Activated CD8-positive, alpha-beta memory T cell treated with anti-CD3 and anti-CD28 coated beads, Interleukin-2, amount 50 U/mL, for 4 hours (primary cell): ENCODE measurements around the gene SERPINB2.
"Not testable (repeated sequence)": the region's sequence is repeated elsewhere in the genome, so short reads cannot be mapped to it uniquely, and the experiment has no call there.

ENCODE experiments used
- DNase-seq: peaks from one replicate; pipeline ENCODE4 v3.0.0-alpha.2; 2020

The SERPINB2 gene

DNA sequence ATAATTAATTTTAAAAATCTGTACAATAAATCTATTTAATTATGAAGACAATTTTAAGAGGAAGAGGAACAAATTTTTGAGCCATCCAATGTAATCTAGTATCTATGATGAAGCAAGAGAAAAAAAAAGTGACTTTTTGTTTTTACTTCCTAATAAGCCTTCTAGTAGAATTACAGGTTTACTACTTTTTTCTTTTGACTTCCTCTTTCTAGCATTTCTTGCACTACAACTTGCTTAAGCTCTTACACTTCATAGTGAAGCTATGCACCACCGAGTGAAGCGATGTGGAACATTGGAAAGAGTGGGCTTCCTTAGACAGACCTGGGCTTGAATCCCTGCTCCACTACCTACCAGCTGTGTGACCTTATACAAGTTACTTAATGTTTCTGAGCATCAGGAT is 2.1 kb downstream of the SERPINB2 start:
- DNase-seq = no peak

- DNase-seq = no peak
Observed at GRCh38 chr18:63890237-63890949, 2.9 kb downstream of the SERPINB2 start.

GRCh38 chr18:63890950-63891304 is 3.4 kb downstream of the SERPINB2 start:
- no peak for DNase-seq

DNA sequence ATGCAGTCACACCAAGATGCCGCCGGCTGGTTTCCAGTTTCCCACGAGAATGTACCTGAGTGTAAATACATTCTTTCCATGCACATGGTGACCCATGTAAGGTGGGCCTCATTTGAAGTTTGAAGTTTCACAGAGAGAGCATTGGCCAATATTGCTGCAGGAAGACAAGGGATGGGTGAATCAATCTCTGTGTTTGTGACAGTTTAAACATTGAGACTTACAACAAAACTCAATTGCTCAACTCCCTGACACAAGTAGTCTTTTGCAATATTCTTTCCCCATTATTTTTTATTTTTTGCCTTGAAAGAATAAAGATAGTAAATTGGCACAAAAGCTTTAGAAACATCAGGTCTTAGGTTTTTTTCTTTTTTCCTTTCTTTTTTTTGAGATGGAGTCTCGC is 5.1 kb downstream of the SERPINB2 start:
- DNase-seq = no peak

GRCh38 chr18:63894106-63894772 is 6.7 kb downstream of the SERPINB2 start:
- no peak for DNase-seq

GRCh38 chr18:63895190-63895589 is 7.7 kb downstream of the SERPINB2 start:
- no peak for DNase-seq

DNA sequence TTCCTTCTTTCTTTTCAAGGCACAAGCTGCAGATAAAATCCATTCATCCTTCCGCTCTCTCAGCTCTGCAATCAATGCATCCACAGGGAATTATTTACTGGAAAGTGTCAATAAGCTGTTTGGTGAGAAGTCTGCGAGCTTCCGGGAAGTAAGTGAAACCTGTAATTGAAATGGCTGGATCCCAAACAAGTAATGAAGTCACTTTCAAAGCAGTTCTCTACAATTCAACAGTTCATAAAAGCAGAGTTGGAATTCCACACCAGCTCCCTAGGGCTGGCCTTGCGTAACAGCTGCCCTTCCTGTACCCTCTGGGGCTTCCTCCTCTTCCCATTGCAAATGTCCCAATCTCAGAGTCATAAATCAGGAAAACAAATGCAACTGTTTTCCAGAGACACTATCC is 9.6 kb downstream of the SERPINB2 start:
- DNase-seq = no peak

DNA sequence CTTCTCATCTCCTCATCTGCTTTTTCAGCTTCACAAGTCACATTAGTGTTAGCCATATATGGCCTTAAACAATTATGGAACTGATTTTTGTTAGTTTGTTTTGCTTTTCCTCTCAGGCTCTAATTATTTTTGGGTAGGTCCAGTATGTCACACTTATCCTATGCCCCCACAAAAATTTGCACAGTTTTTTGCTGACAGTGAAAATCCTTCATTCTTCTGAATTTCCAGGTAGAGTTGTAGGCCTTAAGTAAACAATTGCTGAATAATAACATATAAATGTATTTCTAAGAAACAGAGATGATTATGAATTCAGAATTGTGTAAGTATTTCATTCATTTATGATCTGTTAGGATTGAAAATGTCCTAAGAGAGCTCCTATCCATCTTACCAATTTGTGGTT is 11.7 kb downstream of the SERPINB2 start:
- no peak for DNase-seq

- no peak for DNase-seq
Observed at GRCh38 chr18:63903851-63904570, 16.5 kb downstream of the SERPINB2 start.

GRCh38 chr18:63904694-63905093 is 17.2 kb downstream of the SERPINB2 start:
- DNase-seq = no peak

- no peak for DNase-seq
Observed at GRCh38 chr18:63905361-63905760, 17.9 kb downstream of the SERPINB2 start.

- DNase-seq = no peak
Observed at GRCh38 chr18:63906056-63906455, 18.6 kb downstream of the SERPINB2 start.

DNA sequence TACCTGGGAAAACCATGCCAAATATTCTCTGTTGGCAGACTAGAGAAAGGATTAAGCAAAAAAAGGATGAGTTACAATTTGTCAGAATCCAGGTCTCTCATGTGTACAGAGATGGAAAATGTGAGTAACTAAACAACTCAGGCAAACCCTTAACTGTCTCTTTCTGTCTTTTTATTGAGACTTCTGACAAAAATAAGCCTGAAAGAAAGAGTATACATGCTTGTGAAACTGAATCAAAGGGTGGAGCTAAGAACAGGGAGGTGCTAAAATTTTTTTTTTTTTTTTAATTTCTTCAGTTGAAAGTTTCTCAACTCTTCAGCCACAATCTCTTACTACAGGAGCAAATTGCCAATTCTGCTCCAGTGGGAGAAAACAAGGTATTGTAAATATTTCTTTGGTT is 20.2 kb downstream of the SERPINB2 start, which contains the start of gene SERPINB10:
Gene SERPINB10, plus strand, starts transcription at position 295 of the 400 bp plus-strand sequence. CDS start 7,553 bp downstream, outside the sequence.
- no peak for DNase-seq

DNA sequence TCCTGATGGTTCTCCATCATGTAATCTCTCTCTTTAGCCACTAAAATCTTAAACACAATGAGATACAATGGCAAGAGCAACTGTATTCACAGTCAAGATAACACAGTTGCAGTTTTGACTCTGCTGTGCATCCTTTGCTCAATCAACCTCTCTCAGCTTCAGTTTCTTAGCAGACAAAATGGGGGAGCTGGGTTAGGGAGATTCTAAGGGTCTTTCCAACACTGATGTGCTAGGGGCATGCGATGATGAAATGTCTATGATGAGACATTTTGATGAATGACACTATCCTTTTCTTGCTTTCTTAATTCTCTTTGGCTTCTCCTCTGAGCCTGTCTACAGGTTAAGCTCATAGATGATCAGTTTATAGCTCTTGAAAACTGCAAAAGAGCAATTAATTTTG is 21.4 kb downstream of the SERPINB2 start:
- DNase-seq = no peak

DNA sequence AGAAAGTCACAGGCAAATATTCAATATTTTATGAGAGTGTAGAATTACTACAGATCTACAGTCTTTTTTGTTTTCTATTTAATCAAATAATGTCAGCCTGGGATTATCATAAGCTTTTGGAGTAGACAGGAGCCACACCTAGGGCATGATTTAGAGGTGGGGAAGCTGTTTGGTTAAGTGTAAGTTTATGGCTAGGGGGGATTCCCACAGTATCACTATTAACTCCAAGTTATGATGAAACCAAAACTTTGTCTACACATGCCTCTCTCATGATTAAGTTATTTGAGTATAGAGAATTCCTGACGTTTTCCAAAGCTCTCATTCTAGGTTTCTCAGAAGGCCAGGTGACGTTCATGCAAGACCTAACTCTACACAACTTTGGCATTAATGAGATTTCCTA is 22.4 kb downstream of the SERPINB2 start:
- no peak for DNase-seq

GRCh38 chr18:63917817-63918216 is 30.3 kb downstream of the SERPINB2 start:
- no peak for DNase-seq

DNA sequence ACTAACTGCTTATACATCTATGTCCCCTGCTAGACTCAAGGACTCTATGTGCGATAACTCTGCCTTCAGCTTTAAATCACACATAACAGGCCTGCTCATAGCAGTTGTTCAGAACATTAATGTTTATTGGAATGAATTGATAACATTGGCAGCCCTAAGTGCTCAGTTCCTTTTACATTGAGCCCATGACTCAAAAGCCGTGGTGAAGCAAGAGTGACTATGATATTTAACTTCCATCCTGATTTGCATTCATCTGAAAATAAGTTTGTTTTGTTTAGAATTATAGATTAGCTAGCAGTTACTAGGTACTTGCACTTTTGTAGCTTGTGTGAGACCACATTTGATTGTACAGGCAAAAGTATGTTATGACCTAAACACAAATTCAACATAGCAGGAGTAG is 34.5 kb downstream of the SERPINB2 start:
- no peak for DNase-seq

DNA sequence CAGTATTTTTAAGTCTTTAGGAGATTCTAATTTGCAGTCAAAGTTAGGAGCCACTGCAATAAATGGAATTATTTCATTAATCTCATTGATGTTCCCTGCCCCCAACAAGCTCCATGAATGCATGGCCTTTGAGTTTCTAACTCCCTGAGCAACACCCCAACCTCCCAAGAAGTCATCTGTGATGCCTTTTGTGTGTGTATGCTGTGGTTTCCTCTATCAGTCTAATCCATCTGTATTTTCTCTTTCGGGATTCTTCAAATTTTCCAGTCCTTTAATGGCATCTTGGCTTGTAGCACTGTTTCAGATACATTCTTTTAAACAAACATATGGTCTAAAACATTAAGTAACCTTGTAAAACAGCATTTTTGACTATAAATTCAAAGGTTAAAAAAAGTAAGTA is 37.0 kb downstream of the SERPINB2 start:
- no peak for DNase-seq

- no peak for DNase-seq
Observed at GRCh38 chr18:63928331-63928730, 40.8 kb downstream of the SERPINB2 start.

- not testable (repeated sequence) for DNase-seq
Observed at GRCh38 chr18:63929369-63929768, 41.9 kb downstream of the SERPINB2 start.

DNA sequence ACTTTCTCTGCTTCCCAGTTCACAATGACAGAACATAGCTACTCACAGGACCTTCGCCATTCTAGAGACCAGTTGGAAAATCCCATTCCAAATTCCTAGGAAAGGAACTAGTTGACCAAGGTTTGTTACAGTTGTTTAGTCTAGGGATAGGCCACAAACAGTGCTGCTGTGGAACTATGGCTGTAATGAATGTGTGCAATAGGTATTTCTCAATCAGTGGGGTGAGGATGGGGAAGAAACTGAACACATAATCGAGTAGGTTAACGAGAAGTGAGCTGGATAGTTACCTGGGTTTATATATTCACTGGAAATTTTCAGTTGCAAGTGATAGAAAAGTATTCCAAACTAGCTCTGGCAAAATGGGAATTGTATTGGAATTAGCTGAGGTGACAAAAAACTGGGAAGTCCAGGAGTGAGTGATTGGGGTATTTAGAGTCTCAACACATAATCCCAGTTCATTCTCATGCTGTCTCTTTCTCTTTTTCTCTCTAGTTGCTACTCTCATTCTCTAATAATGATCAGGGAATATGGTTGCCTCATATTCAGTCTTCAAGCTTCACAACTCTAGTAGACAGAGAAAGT is 43.4 kb downstream of the SERPINB2 start:
- DNase-seq = no peak

DNA sequence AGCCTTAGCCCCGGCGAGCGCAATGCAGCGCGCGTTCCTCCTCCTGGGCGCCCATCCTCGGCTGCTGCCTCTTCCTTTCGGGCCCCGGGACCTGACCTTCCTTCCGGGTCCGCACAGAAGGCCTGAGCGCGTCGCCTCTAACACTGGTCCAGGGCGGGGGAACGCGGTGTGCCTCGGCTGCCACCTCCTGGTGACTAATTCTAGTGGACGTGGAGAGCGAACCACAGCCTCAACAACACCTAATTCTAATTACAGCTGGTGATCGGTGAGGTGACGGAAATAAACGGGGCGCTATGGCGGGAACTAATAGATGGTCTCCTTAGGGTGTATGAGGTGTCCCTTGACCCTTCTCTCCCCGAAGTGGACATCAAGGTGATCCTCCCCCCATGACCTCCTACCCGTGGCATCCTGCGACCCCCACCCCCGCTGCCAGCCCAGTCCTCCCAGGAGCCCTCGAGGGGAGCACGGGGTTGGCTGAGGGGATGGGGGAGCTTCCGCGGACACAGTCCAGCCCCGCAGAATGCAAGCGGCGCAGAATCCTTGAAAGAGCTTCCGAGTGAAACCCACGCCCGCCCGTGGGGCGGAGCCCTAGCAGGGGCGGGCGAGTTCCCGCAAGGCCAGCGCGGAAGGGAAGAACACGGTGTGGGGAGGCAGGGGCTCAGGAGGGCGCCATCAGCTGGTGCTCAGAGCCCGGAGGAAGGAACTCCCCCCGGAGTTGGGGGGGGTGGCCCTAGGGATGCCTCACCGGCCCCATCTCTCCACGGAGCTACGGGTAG is 48.8 kb downstream of the SERPINB2 start:
- peak; percentile 18 for DNase-seq

DNA sequence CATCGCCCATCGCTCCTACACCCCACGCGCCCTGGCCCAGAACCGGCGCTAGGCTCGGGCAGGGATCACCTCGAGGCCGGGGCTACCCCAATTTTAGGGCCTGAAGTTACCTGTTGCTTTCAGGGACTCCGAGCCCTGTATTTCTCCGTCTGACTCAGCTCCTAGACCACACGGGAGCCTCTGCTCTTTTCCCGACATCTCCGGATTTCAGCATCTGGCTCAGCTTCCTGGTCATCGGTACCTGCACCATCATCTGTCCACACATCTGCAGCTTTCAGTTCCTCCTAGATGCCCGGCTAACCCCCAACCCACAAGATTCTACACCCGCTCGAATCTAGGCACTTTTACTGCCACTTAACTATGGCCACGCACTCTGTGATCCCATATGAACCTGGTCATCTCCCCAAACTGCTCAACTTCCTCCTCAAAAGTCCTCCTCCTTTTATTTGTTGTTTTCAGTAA is 49.5 kb downstream of the SERPINB2 start:
- DNase-seq = no peak
